Stimulated activated CD8-positive, alpha-beta memory T cell treated with anti-CD3 and anti-CD28 coated beads, Interleukin-12 subunit alpha, Interleukin-12 subunit beta, amount 100 ng/mL, for 1 hour (primary cell): ENCODE data around the gene ATP6AP2.
"Not testable (repeated sequence)": the region's sequence is repeated elsewhere in the genome, so short reads cannot be mapped to it uniquely, and the experiment has no call there.

Experiments used
- DNase-seq: peaks from one replicate; pipeline ENCODE4 v3.0.0-alpha.2; 2020; ENCODE audit warnings: low read depth

ATP6AP2 gene

GRCh38 chrX:40576291-40576690, 4.5 kb upstream of the ATP6AP2 start:
- no peak for DNase-seq

DNA sequence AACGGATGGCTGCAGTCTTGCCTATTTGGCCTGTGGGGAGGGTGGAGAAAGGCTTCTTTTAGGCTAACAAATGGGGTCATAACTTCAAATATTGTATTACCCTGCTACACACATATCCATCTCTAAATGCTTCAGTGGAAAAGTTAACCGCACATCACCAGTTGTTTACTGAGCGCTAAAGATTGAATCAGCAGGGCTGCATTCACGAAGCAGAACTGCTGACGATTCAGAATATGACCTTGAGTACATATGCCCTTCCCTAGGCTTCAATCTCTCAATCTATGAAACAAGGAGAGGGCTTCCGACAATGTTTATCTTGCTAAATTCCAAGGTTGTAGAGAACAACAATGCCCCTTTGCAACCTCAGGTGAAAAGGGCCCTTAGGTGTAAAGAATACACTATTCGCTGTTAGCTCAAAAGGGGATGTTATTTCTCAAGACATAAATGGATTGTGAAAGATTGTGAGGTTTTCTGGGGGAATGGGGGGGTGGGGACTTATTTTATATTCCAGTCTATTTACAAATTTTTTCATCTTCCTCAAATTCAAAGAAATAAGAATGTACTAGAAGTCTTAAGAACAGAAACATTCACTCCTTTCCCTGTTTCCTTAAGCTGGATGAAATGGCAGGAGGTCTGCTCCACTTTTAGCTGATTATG, 2.6 kb upstream of the ATP6AP2 start:
- no peak for DNase-seq

DNA sequence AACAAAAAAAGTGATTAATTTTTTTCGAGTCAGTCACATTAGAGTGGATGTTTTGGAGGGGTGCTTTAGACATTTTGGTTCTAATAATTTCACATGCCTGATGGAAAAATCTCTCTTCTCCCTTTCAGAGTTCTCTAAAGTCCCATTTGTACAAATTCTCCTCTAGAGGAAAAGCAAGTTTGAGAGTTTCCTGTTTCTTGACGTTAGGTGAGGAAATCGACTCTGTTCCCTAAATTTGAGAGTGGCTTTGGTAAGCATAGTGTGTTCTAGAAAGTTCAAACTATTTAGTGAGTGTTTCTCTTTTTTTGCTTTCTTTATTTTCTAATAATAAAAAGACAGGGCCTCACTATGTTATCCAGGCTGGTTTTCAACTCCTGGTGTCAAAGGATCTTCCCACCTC, 1.6 kb upstream of the ATP6AP2 start:
- no peak for DNase-seq

GRCh38 chrX:40579900-40580536, 752 bp upstream of the ATP6AP2 start:
- DNase-seq, result no peak

GRCh38 chrX:40581336-40581920, 658 bp downstream of the ATP6AP2 start:
- no peak for DNase-seq

DNA sequence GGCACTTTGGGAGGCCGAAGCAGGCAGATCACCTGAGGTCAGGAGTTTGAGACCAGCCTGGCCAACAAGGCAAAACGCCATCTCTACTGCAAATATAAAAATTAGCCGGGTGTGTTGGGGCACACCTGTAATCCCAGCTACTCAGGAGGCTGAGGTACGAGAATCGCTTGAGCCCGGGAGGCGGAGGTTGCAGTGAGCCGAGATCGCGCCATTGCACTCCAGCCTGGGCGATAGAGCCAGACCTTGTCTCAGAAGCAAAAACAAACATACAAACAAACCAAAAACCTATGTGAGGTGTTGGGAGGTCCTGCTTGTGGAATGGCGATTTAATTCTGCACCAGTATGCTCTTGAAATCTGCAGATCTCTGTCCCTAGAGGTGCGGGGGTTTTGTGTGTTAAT, 1.4 kb downstream of the ATP6AP2 start:
- DNase-seq, result not testable (repeated sequence)

DNA sequence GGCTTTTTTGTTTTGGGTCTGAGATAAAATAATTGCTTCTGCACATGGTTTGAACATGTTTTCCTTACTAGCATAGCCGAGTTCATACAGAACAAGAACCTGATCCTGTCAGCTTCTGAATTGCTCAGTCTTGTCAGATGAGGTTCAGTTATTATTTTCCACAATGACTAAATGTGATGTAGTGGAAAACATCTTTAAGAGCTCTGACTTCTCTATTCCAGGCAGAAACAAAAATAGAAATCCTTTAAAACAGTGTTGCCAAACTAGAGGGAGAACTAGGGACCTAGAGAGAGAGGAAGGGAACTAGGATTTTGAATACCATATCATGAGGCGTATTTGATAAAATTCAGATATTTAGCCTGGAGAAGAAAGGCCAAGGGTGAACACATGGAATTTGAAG, 2.0 kb downstream of the ATP6AP2 start:
- no peak for DNase-seq

DNA sequence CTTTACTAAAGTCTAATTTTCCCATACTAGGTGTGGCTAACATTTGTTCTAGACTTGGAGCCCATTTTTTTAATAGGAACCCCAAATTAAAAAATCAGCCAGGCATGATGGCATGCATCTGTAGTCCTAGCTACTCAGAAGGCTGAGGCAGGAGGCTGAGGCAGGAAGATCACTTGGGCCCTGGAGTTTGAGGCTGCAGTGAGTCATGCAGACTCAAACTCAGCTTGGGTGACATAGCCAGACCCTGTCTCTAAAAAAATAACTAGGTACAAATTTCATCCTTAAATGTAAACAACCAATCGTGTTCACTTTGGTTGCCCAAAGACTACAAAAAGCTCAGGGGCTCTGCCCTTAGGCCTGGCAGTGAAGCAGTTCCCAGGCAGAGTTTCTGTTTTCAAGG, 6.9 kb downstream of the ATP6AP2 start:
- not testable (repeated sequence) for DNase-seq

DNA sequence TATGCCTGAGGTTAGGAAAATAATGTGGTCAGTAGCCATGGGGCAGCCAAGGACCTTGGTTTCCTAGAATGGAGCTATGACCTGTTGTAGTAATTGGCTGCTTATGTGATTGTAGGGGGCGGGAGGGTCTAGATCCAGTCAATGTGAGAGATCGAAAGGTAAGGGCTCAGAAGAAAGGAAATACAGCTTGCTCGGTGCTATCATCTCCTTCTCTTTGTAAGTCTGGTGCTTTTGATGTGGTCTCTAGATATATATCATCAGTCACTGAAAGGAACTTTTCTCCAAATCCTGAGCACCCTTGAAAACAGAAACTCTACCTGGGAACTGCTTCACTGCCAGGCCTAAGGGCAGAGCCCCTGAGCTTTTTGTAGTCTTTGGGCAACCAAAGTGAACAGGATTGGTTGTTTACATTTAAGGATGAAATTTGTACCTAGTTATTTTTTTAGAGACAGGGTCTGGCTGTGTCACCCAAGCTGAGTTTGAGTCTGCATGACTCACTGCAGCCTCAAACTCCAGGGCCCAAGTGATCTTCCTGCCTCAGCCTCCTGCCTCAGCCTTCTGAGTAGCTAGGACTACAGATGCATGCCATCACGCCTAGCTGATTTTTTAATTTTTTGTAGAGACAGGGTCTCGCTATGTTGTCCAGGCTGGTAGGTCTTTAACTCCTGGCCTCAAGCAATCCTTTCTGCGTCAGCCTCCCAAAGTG, 9.0 kb downstream of the ATP6AP2 start:
- DNase-seq, result not testable (repeated sequence)

DNA sequence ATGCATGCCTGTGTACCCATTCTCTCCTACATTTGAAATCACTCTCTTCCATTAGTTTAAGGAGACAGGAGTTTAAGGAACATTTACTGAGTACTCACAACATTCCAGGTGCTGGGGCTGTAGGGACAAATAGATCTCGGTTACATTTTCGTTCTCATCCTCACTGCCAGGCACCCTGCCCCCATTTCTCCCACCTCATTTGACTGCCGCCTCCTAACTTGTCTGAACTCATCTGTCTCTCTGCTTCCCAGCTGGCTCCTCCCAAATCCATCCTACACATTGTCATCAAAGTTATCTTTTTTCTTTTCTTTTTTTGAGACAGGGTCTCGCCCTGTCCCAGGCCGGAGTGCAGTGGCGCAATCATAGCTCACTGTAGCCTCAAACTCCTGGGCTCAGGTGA, 22.7 kb downstream of the ATP6AP2 start:
- no peak for DNase-seq

- no peak for DNase-seq
These were observed 26.6 kb downstream of the ATP6AP2 start for GRCh38 chrX:40607381-40607780.

- DNase-seq, result no peak
These were observed 31.7 kb downstream of the ATP6AP2 start for GRCh38 chrX:40612511-40612910.

GRCh38 chrX:40615976-40616375, 35.2 kb downstream of the ATP6AP2 start:
- no peak for DNase-seq

DNA sequence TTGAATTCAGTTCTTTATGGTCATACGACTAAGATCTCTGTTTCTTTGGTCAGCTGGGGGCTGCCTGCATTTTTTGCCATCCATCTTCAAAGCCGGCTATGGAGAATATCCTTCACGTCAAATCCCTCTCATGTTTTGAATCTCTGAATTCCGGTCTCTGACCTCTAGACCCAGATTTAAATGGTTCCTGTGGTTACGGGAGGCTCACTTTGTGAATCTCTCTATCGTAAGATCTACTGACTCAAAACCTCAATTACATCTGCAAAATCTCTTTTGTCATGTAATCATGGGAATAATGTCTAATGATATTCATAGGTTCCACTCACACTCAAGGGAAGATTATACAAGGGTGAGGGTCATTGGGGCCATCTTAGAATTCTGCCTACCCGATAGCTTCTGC, 36.8 kb downstream of the ATP6AP2 start:
- no peak for DNase-seq

- no peak for DNase-seq
These were observed 41.8 kb downstream of the ATP6AP2 start for GRCh38 chrX:40622479-40623138.

DNA sequence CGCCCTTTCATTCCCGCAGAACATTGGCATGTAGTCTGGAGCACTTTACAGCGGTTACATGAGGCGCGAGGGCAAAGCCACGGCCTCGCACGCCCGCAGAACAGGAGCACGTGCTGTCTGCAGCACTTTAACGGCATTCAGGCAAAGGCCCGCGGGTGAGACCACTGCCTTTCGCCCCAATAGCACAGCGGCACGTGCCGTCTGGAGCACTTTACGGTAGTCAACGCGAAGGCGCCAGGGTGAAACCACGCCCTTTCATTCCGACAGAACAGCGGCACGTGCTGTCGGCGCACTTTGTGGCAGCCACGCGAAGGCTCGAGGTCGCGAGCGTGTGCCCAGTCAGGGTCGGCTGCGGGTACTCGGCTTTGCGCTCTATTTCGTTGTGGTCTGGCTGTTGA, 42.4 kb downstream of the ATP6AP2 start, which contains the start of gene MPC1L:
MPC1L (plus strand) TSS at position 290 of the 398 bp plus-strand sequence. CDS start 138 bp downstream, outside the sequence.
- DNase-seq, result no peak

- DNase-seq, result no peak
These were observed 42.9 kb downstream of the ATP6AP2 start for GRCh38 chrX:40623665-40624064.

GRCh38 chrX:40625294-40625693, 44.5 kb downstream of the ATP6AP2 start:
- no peak for DNase-seq

DNA sequence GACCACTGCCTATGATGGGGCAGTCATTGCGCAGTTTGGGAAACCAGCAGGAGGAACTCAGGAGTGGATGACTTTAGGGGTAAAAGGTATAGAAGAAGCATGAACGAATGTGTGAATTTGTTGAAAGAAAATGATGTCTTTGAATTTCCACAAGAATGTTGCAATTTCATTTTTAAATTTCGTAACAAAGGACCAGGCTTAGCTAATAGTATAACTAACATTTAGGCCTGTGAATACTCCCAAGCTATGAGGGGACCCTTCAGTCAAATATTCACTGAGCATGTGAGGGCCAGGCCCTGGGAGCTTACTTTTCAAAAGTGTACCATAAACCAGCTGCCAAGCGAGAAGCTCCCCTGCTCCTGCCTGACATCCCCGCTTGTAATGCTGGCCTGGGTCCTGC, 47.7 kb downstream of the ATP6AP2 start:
- no peak for DNase-seq

DNA sequence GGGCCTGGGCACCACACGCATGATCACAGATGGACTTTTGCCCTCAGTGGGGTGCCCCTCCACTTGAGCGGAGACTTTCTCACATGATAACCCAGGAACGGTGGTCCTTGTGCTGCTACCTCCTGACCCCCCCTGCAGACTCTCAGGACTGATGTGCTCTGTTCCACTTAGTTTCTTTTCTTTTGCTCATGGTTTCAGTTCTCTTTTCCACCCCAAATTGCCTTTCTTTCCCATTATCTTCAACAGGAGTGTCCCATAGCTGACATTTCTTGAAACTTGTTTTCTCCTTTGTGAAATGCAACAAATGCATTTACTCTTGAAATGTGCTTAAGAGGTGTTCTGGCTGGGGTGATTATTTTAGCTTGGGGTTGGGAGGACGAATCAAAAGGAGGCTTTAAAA, 51.4 kb downstream of the ATP6AP2 start:
- no peak for DNase-seq

GRCh38 chrX:40637687-40638086, 56.9 kb downstream of the ATP6AP2 start:
- DNase-seq, result no peak

- no peak for DNase-seq
These were observed 63.4 kb downstream of the ATP6AP2 start for GRCh38 chrX:40644176-40644575.
